Thyroid gland (tissue), 4 donors: ENCODE measurements around the gene ATP6V1D. TPM values are rescaled to one million over a fixed set of nuclear protein-coding genes. Genes with fewer than 3 reads are reported as not detected.

Experiments
- DNase-seq, 2 donors: peaks; one replicate each; pipeline ENCODE4 v3.0.0-alpha.2; 2019
- H3K27ac ChIP-seq, 3 donors: fragments of 200-600 bp; sonication (generic); 1 replicate in 2 of 3; 2 replicates in 1 of 3; pipeline ENCODE4 v1.5.1; 2016 to 2019; ENCODE audit warnings: mild to moderate bottlenecking in 1 of 3, moderate library complexity in 1 of 3
- H3K27me3 ChIP-seq: fragments of 200-600 bp; sonication (generic); one replicate; pipeline ENCODE4 v1.5.1; 2019
- H3K36me3 ChIP-seq, 2 donors: fragments of 200-600 bp; sonication (generic); one replicate each; pipeline ENCODE4 v1.5.1; 2016 to 2019
- H3K4me1 ChIP-seq, 2 donors: fragments of 200-600 bp; sonication (generic); one replicate each; pipeline ENCODE4 v1.5.1; 2017 to 2019
- H3K4me3 ChIP-seq, 3 donors: fragments of 200-600 bp; sonication (generic); replicated peaks in 1 of 3; 1 replicate in 2 of 3; 2 replicates in 1 of 3; pipeline ENCODE4 v1.5.1; 2016; ENCODE audit warnings: mild to moderate bottlenecking in 1 of 3
- H3K9me3 ChIP-seq: fragments of 200-600 bp; sonication (generic); one replicate; pipeline ENCODE4 v1.5.1; 2017
- CTCF ChIP-seq, 6 experiments: fragments of 200-600 bp in 3 of 6; fragments of 450-650 bp in 3 of 6; sonication (generic) in 3 of 6; IDR thresholded peaks; one replicate each; pipeline ENCODE4 v1.5.1; 2016 to 2019; ENCODE audit warnings: antibody characterized with exemption in 6 of 6, mild to moderate bottlenecking in 2 of 6, inconsistent platforms in 1 of 6, moderate library complexity in 1 of 6
- POLR2A ChIP-seq, 2 donors: fragments of 450-650 bp; IDR thresholded peaks; one replicate each; pipeline ENCODE4 v1.6.1; 2017; ENCODE audit warnings: antibody characterized with exemption in 2 of 2, mild to moderate bottlenecking in 2 of 2, moderate library complexity in 1 of 2
- WGBS, 2 donors: methylation state at CpG; one replicate each; pipeline ENCODE4 v1.1.5; 2017; 5-methylcytosine and 5-hydroxymethylcytosine counted together
- intact Hi-C: fragments of 100-400 bp; cut with DNase I; formaldehyde crosslinking; loops from one replicate; pipeline ENCODE4 v1.15.1; 2023
- total RNA-seq, 4 donors: library from RNA; depleted of rRNA; stranded (reverse); fragments of >200 nt; gene quantifications; one replicate each; pipeline ENCODE4 v1.2.3, GENCODE V29; 2016

ATP6V1D gene
- total RNA-seq, 4 donors from 2014 or later = 123 to 220 (median 192) TPM

GRCh38 chr14:67371247-67372148 is 11.9 kb upstream of the ATP6V1D start:
- no peak overlapping the region for H3K4me3 ChIP-seq
- 96 to 99% methylated on average over 4 of the region's 4 CpGs for WGBS, 2 donors
- H3K4me1 ChIP-seq = peaks cover 6 to 15% of the 10 kb centered on the region in 2 donors
- no peak overlapping the region for H3K27ac ChIP-seq
- no peak for DNase-seq
- TF ChIP-seq CTCF (IDR thresholded peaks at IDR 0.05) (no peak), POLR2A (IDR thresholded peaks at IDR 0.05) (no peak)
- no peaks in the 10 kb centered on the region for H3K9me3 ChIP-seq
- H3K27me3 ChIP-seq = no peaks in the 10 kb centered on the region
- peaks cover 23 to 39% of the 10 kb centered on the region in 2 donors for H3K36me3 ChIP-seq
- intact Hi-C loops = no loop called here

DNA sequence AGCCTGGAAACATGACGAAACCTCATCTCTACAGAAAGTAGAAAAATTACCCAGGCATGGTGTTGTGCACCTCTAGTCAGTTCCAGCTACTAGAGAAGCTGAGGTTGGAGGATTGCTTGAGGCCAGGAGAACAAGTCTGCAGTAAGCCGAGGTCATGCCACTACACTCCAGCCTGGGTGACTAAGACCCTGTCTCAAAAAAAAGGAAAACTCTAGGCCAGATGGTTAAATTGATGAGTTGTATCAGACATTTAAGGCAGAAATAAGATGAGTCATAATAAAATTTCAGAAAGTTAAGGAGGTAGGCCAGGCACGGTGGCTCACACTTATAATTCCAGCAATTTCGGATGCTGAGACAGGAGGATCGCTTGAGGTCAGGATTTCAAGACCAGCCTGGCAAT is 11.2 kb upstream of the ATP6V1D start:
- intact Hi-C loops = no loop called here
- no peak for DNase-seq
- 94 to 95% methylated on average over 5 of the region's 5 CpGs for WGBS, 2 donors
- TF ChIP-seq POLR2A (IDR thresholded peaks at IDR 0.05) (no peak), CTCF (IDR thresholded peaks at IDR 0.05) (no peak)
- H3K27me3 ChIP-seq = no peaks in the 10 kb centered on the region
- H3K27ac ChIP-seq = no peak overlapping the region
- no peak overlapping the region for H3K4me3 ChIP-seq
- no peaks in the 10 kb centered on the region for H3K9me3 ChIP-seq
- peaks cover 26 to 41% of the 10 kb centered on the region in 2 donors for H3K36me3 ChIP-seq
- peaks cover 6 to 12% of the 10 kb centered on the region in 2 donors for H3K4me1 ChIP-seq

DNA sequence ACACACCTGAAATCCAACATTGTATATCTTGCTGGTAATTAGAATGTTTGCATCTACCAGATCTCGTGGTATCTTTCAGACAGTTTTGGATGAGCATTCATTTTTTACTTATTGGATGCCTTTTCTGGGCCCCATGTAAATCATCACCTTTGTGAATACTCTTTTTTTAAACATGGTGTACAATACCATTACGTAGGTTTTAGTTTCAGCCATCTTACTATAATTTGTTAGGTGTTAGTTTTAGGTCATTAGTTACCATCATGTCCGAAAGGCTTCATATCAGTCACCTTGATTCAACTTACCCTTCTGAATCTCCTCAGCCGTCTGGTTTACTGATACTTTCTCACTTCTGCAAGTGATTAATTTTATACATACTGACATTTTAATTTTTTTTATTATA is 5.9 kb upstream of the ATP6V1D start:
- intact Hi-C loops = no loop called here
- Histone ChIP-seq H3K9me3 (no peaks in the 10 kb centered on the region), H3K36me3 (peaks cover 30 to 39% of the 10 kb centered on the region in 2 donors), H3K4me3 (no peak overlapping the region), H3K4me1 (peaks cover 25 to 36% of the 10 kb centered on the region in 2 donors), H3K27me3 (no peaks in the 10 kb centered on the region), H3K27ac (no peak overlapping the region)
- no peak for DNase-seq
- 93% methylated on average over 4 of the region's 4 CpGs for WGBS, 2 donors
- no peak for TF ChIP-seq POLR2A (IDR thresholded peaks at IDR 0.05)
- no peak for TF ChIP-seq CTCF (IDR thresholded peaks at IDR 0.05)

DNA sequence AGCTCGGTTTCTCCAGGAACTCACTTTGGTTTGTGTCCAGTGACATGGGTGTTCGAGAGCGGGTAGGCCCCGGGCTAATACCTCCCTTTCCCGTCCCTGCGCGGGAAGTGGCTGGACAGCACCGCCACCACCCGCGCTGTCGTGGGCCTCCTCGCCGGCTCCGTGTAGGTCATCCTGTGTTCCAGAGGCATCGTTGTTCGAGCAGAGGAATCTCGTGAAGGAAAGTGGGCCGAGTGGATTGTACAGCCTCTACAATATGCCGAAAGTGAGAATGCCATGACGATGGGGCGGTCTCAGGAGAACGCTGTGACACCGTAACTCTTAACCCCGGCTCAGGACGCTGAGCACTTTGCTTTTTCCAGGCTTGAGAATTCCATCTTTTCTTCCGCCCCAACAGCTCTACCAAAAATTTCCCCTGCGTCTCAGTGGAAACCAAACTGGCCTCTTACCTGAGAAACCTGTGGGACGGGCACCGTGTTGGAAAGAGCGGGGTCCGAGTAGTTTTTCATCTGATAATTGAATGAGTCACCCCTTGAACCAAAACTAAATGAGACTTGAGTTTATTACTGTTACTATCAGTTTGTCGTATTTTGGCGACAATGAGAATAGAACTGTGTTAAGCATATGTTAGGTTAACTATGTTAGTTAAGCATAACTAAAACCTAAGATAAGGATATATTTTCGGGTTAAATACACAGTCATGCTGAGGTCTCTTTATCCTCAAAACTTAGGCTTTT is 1.0 kb upstream of the ATP6V1D start:
- Histone ChIP-seq H3K27me3 (no peaks in the 10 kb centered on the region), H3K36me3 (peaks cover 6 to 7% of the 10 kb centered on the region in 2 donors), H3K27ac (peak overlapping the region; percentile 74 to 96 (median 94)), H3K9me3 (no peaks in the 10 kb centered on the region), H3K4me1 (peaks cover 41 to 56% of the 10 kb centered on the region in 2 donors), H3K4me3 (peak overlapping the region; percentile 41 to 77 (median 62))
- no peak for DNase-seq
- no peak for TF ChIP-seq POLR2A (IDR thresholded peaks at IDR 0.05)
- TF ChIP-seq CTCF (IDR thresholded peaks at IDR 0.05) = no peak
- 2 to 3% methylated on average over 23 to 32 of the region's 34 CpGs for WGBS, 2 donors
- intact Hi-C loops = no loop called here
